H9 (cell line): ENCODE results near the gene KIF23. TPM values are rescaled to one million over a fixed set of nuclear protein-coding genes. Genes with fewer than 3 reads are reported as not detected.

ENCODE experiments used
- DNase-seq: peaks from one replicate; pipeline ENCODE4 v3.0.0-alpha.2; 2017
- H2AFZ ChIP-seq: one replicate; pipeline ENCODE4 v1.6.1; 2013; ENCODE audit warnings: mild to moderate bottlenecking, low read length, control low read depth, moderate library complexity
- H2AK5ac ChIP-seq: 2 replicates; pipeline ENCODE4 v1.6.1; 2013; ENCODE audit warnings: low read length, control low read depth, mixed read lengths; ENCODE audit not compliant: insufficient read length
- H2BK120ac ChIP-seq: one replicate; pipeline ENCODE4 v1.6.1; 2013; ENCODE audit warnings: low read depth, mild to moderate bottlenecking, low read length, control low read depth, inconsistent platforms; ENCODE audit not compliant: poor library complexity, severe bottlenecking
- H2BK12ac ChIP-seq: 2 replicates; pipeline ENCODE4 v1.6.1; 2013; ENCODE audit warnings: low read length, control low read depth, mixed read lengths, low read depth; ENCODE audit not compliant: insufficient read length
- H2BK15ac ChIP-seq: 2 replicates; pipeline ENCODE4 v1.6.1; 2013; ENCODE audit warnings: low read depth, low read length, control low read depth
- H2BK20ac ChIP-seq: one replicate; pipeline ENCODE4 v1.6.1; 2013; ENCODE audit warnings: low read depth, mild to moderate bottlenecking, low read length, control low read depth, inconsistent platforms; ENCODE audit not compliant: poor library complexity, severe bottlenecking
- H2BK5ac ChIP-seq: 2 replicates; pipeline ENCODE4 v1.6.1; 2013; ENCODE audit warnings: low read length, control low read depth, mixed read lengths; ENCODE audit not compliant: insufficient read length
- H3K14ac ChIP-seq: 2 replicates; pipeline ENCODE4 v1.6.1; 2013; ENCODE audit warnings: low read length, control low read depth; ENCODE audit not compliant: insufficient read depth
- H3K18ac ChIP-seq: 2 replicates; pipeline ENCODE4 v1.6.1; 2013; ENCODE audit warnings: low read depth, mild to moderate bottlenecking, mixed read lengths, low read length, control low read depth; ENCODE audit not compliant: insufficient read length
- H3K23ac ChIP-seq: 2 replicates; pipeline ENCODE4 v1.6.1; 2013; ENCODE audit warnings: low read length, control low read depth, mixed read lengths, low read depth; ENCODE audit not compliant: insufficient read length
- H3K23me2 ChIP-seq: 2 replicates; pipeline ENCODE4 v1.6.1; 2013; ENCODE audit warnings: low read depth, mild to moderate bottlenecking, mixed read lengths, low read length, control low read depth; ENCODE audit not compliant: insufficient read length, poor library complexity, severe bottlenecking
- H3K27ac ChIP-seq: 2 replicates; pipeline ENCODE4 v1.5.1; 2013; ENCODE audit warnings: low read length, control low read depth, mixed read lengths, low read depth; ENCODE audit not compliant: insufficient read length
- H3K27me3 ChIP-seq: 2 replicates; pipeline ENCODE4 v1.6.1; 2013; ENCODE audit warnings: low read length, control low read depth, inconsistent platforms; ENCODE audit not compliant: insufficient read depth
- H3K4ac ChIP-seq: 2 replicates; pipeline ENCODE4 v1.6.1; 2013; ENCODE audit warnings: low read depth, mild to moderate bottlenecking, control low read depth, inconsistent platforms, low read length, moderate library complexity
- H3K4me1 ChIP-seq: 2 replicates; pipeline ENCODE4 v1.6.1; 2013; ENCODE audit warnings: low read length, control low read depth, inconsistent platforms; ENCODE audit not compliant: insufficient read depth
- H3K4me2 ChIP-seq: 2 replicates; pipeline ENCODE4 v1.6.1; 2013; ENCODE audit warnings: low read length, control low read depth, mixed read lengths; ENCODE audit not compliant: insufficient read length, insufficient read depth
- H3K56ac ChIP-seq: 2 replicates; pipeline ENCODE4 v1.6.1; 2013; ENCODE audit warnings: low read depth, mild to moderate bottlenecking, mixed read lengths, low read length, control low read depth; ENCODE audit not compliant: insufficient read length
- H3K79me1 ChIP-seq: 2 replicates; pipeline ENCODE4 v1.6.1; 2013; ENCODE audit warnings: low read depth, mild to moderate bottlenecking, moderate library complexity, low read length, control low read depth, inconsistent platforms; ENCODE audit not compliant: insufficient read depth, poor library complexity, severe bottlenecking
- H3K79me2 ChIP-seq: 2 replicates; pipeline ENCODE4 v1.6.1; 2013; ENCODE audit warnings: low read length, control low read depth, inconsistent platforms; ENCODE audit not compliant: insufficient read depth
- H3K9ac ChIP-seq: 2 replicates; pipeline ENCODE4 v1.6.1; 2013; ENCODE audit warnings: low read length, control low read depth, mixed read lengths; ENCODE audit not compliant: insufficient read length; ENCODE audit errors: extremely low read depth
- H3K9me3 ChIP-seq: one replicate; pipeline ENCODE4 v1.6.1; 2013; ENCODE audit warnings: low read depth, low read length, inconsistent platforms; ENCODE audit not compliant: control insufficient read depth
- H3T11ph ChIP-seq: one replicate; pipeline ENCODE4 v1.6.1; 2013; ENCODE audit warnings: mild to moderate bottlenecking, low read length, control low read depth, inconsistent platforms
- H4K20me1 ChIP-seq: one replicate; pipeline ENCODE4 v1.6.1; 2013; ENCODE audit not compliant: control insufficient read depth, insufficient read length, insufficient read depth
- H4K5ac ChIP-seq: 2 replicates; pipeline ENCODE4 v1.6.1; 2013; ENCODE audit warnings: low read depth, mild to moderate bottlenecking, mixed read lengths, low read length, control low read depth; ENCODE audit not compliant: insufficient read length
- H4K8ac ChIP-seq: replicated peaks from 2 replicates; pipeline ENCODE4 v1.6.1; 2013; ENCODE audit warnings: low read length, control low read depth, mixed read lengths, low read depth; ENCODE audit not compliant: insufficient read length
- H4K91ac ChIP-seq: 2 replicates; pipeline ENCODE4 v1.6.1; 2013; ENCODE audit warnings: low read depth, mild to moderate bottlenecking, moderate library complexity, mixed read lengths, low read length, control low read depth; ENCODE audit not compliant: insufficient read length
- H3K27ac Mint-ChIP-seq, 3 experiments: 2 replicates in 2 of 3; 3 replicates in 1 of 3; pipeline ENCODE4 v1.8.0; 2020 to 2021; ENCODE audit warnings: mixed read lengths in 3 of 3, mild to moderate bottlenecking in 1 of 3, moderate library complexity in 1 of 3
- H3K27me3 Mint-ChIP-seq: 2 replicates; pipeline ENCODE4 v1.8.0; 2021; ENCODE audit warnings: low read depth, mild to moderate bottlenecking, moderate library complexity, mixed read lengths
- H3K36me3 Mint-ChIP-seq, 3 experiments: 2 replicates in 2 of 3; 3 replicates in 1 of 3; pipeline ENCODE4 v1.8.0; 2020 to 2021; ENCODE audit warnings: low read depth in 3 of 3, mixed read lengths in 3 of 3; ENCODE audit not compliant: insufficient read depth in 1 of 3
- H3K4me1 Mint-ChIP-seq, 2 experiments: 2 replicates each; pipeline ENCODE4 v1.8.0; 2020; ENCODE audit warnings: mixed read lengths in 2 of 2
- H3K4me3 Mint-ChIP-seq, 2 experiments: 2 replicates in 1 of 2; 3 replicates in 1 of 2; pipeline ENCODE4 v1.8.0; 2020 to 2021; ENCODE audit warnings: mild to moderate bottlenecking in 2 of 2, mixed read lengths in 2 of 2, moderate library complexity in 1 of 2
- H3K9me3 Mint-ChIP-seq, 2 experiments: 2 replicates in 1 of 2; 3 replicates in 1 of 2; pipeline ENCODE4 v1.8.0; 2020; ENCODE audit warnings: mild to moderate bottlenecking in 2 of 2, mixed read lengths in 2 of 2, moderate library complexity in 1 of 2
- WGBS: extraction: QIAGEN DNeasy Blood & Tissue Kit; methylation state at CpG from one replicate; pipeline ENCODE4 v1.1.7; 2013; ENCODE audit warnings: missing lambda C conversion rate, low lambda C conversion rate, mixed read lengths; ENCODE audit not compliant: insufficient read length; ENCODE audit errors: extremely low coverage; 5-methylcytosine and 5-hydroxymethylcytosine counted together
- total RNA-seq: library from RNA; stranded (reverse); gene quantifications from 2 replicates; pipeline ENCODE4 v1.2.1, GENCODE V29; 2021
- TF ChIP-seq, protein P1 (sequence below): fragments of 200-600 bp; sonication (generic); conservative IDR thresholded peaks from 3 replicates; pipeline ENCODE4 v1.8.0; 2021; ENCODE audit warnings: antibody characterized with exemption, mild to moderate bottlenecking

KIF23 gene
- total RNA-seq, 1 experiment from 2014 or later = 55.4 TPM

DNA sequence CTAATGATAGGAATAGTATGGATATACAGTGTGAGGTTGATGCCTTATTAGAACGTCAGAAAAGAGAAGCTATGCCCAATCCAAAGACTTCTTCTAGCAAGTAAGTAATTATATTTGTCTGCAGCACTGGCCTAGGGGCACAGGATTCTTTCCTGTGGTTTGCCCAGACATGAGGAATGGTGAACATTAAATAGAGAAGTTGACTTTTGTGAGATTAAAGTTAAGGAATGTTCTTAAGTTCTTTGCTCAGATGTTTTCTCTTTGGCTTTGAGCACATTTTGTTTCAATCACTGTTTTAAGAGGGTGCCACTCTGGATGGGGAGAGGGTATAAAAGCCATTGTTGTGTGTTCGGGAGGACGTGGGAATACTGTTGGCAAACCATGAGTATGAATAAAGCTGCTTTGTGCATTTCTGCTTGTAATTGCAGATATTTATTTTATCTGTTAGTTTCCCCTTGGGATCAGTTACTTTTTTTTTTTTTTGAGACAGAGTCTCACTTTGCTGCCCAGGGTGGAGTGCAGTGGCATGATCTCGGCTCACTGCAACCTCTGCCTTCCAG is 8.3 kb downstream of the KIF23 start:
- Mint-ChIP-seq H3K27ac (no peak overlapping the region), H3K4me1 (no peaks in the 10 kb centered on the region), H3K4me3 (no peak overlapping the region), H3K36me3 (peaks cover 51 to 89% (median 79%) of the 10 kb centered on the region in 3 experiments), H3K27me3 (no peaks in the 10 kb centered on the region), H3K9me3 (no peaks in the 10 kb centered on the region)
- Histone ChIP-seq H2BK20ac (no peak overlapping the region), H3K56ac (no peak overlapping the region), H3K18ac (no peak overlapping the region), H3K4me1 (no peaks in the 10 kb centered on the region), H2AK5ac (no peak overlapping the region), H3K9ac (no peak overlapping the region), H3K4me2 (no peak overlapping the region), H4K5ac (no peak overlapping the region), H3K23ac (no peak overlapping the region), H3K23me2 (no peaks in the 10 kb centered on the region), H3T11ph (no peak overlapping the region), H2BK120ac (no peak overlapping the region), H3K27ac (no peak overlapping the region), H2BK5ac (no peak overlapping the region), H2BK15ac (no peak overlapping the region), H3K14ac (no peak overlapping the region), H3K79me1 (peaks cover 3% of the 10 kb centered on the region), H2AFZ (no peak overlapping the region), H4K8ac (no peak overlapping the region), H3K27me3 (no peaks in the 10 kb centered on the region), H3K4ac (no peak overlapping the region), H3K9me3 (no peaks in the 10 kb centered on the region), H4K91ac (no peak overlapping the region), H4K20me1 (no peaks in the 10 kb centered on the region), H2BK12ac (no peak overlapping the region), H3K79me2 (no peaks in the 10 kb centered on the region)
- DNase-seq = no peak
- WGBS = no CpG with 5 or more reads among the region's 4 CpGs
- TF ChIP-seq, protein P1, sequence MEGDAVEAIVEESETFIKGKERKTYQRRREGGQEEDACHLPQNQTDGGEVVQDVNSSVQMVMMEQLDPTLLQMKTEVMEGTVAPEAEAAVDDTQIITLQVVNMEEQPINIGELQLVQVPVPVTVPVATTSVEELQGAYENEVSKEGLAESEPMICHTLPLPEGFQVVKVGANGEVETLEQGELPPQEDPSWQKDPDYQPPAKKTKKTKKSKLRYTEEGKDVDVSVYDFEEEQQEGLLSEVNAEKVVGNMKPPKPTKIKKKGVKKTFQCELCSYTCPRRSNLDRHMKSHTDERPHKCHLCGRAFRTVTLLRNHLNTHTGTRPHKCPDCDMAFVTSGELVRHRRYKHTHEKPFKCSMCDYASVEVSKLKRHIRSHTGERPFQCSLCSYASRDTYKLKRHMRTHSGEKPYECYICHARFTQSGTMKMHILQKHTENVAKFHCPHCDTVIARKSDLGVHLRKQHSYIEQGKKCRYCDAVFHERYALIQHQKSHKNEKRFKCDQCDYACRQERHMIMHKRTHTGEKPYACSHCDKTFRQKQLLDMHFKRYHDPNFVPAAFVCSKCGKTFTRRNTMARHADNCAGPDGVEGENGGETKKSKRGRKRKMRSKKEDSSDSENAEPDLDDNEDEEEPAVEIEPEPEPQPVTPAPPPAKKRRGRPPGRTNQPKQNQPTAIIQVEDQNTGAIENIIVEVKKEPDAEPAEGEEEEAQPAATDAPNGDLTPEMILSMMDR = no peak
